ENCODE measurements around the gene RAB3GAP2.
A peak's percentile ranks its signal among the peaks of the same experiment; 100 is the strongest.
"Not testable (repeated sequence)": the region's sequence is repeated elsewhere in the genome, so short reads cannot be mapped to it uniquely, and the experiment has no call there.

Gene RAB3GAP2

DNA sequence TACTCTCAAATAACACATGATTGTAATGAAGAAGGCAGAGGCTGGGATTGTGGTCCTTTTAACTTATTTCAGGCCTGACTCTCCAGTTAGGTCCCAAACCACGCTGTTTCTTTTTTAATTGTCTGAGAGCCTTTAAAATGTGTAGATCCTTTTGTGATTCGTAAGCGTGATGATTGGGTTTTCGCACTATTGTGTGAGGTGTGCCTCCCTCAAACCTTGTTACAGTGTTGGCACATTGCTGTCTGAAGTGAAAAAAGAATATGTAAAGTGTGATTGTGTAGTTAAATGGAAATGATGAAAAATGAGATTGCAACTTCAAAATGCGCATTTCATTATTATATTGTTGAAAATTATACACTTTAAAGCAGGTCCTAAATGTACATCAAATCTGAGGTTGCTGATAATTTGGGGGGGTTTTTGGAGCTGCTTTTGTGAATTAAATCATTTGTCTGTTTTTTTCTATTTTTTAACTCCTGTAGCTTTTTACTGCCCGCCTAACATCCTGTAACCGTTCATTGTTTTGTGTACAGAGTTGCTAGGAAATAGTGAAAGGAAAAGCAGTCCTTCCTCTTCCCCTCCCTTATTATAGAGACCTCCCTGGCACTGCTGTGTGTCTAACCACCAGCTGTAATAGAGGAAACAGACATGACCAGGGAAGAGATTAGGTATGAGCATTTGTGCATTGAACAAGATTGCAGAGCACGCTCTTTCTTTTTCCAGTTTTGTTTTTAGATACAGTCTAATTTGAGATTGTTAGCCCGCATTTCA lies 135.1 kb downstream of the RAB3GAP2 start:
- no peak for DNase-seq

DNA sequence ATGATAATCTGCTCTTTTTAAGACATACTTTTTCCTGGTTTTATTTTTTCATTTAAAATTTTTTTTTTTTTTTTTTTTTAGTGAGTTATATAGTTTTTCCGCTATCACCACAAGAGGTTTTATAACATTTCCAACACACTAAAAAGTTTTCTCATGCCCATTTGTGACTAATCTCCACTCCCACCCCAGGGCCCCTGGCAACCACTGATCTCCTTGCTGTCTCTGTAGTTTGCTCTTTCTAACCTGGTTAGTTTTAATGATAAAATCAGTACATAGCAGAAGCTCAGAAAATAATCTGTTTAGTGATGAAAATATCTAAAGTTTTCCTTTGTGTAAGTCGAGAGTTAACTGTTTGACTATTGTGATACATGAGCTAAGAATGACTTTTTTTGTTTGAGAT lies 136.5 kb downstream of the RAB3GAP2 start:
- no peak for DNase-seq

DNA sequence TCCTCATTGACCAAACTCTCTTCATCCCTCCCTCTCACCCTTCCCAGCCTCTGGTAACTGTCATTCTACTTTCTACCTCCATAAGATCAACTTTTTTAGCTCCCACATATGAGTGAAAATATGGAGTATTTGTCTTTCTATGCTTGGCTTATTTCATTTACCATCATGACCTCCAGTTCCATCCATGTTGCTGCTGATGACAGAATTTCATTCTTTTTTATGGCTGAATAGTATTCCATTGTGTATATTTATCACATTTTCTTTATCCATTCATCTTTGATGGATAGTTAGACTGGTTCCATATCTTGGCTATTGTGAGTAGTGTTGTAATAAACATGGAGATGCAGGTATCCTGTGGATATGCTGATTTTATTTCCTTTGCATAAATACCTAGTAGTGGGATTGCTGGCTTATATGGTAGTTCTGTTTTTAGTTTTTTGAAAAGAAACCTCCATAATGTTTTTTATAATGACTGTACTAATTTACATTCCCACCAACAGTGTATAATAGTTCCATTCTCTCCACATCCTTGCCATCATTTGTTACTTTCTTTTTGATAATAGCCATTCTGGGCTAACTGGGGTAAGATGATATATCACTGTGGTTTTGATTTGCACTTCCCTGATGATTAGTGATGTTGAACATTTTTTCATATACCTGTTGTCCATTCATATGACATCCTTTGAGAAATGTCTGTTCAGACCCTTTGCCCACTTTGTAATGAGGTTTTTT lies 142.6 kb downstream of the RAB3GAP2 start:
- no peak for DNase-seq

DNA sequence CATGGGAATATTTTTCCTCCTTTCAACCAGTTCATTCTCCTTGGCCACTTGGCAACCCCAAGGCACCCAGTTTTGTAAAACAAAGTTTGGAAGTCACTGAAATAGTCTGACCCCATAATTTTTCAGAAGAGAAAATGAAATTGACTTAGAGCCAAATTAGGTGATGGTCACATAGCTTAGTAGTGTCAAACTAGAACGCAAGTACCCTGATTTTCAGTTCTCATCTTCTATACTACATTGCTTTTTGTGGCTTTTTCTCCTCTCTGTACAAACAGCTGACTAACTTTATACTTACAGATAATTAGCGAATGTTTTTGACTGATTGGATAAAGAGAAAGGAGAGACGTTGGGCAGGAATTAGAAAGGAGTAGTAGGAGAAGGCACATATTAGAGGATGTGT lies 145.2 kb downstream of the RAB3GAP2 start:
- no peak for DNase-seq

DNA sequence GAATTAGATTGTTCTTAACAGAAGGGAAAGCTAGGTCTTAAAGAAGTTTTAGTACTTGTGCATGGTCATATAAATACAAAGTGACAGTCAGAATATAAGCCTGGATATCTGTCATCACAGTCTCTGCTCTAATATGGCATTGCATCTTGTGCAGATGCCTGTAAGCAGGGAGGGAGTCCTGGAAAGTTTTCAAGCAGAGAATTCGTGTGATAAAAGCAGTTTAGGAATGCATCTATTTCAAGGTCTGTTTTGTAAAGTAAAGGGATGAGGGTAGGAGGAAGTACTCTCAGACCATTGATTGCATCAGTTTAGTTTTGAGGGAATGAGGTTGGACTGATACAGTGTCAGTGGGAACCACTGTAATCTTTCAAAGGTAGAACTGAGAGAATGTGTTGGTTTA lies 147.7 kb downstream of the RAB3GAP2 start:
- DNase-seq: no peak

DNA sequence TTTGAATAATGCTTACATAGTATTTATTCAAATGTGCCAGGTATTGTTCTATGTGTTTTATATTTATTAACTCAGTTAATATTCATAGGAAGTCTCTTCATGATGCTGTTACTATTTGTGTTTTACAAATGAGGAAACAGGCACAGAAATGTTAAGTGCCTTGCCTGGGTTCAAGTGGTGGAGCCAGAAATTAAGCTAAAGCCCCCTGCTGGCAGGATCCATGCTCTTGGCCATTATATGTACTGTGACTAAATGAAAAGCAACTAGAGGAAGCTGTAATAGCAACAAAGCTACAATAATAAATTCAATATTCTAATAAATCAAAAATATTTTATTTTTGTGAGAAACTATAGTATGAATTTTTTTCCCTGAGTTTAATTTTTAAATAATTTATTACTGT lies 148.4 kb downstream of the RAB3GAP2 start:
- DNase-seq: no peak

DNA sequence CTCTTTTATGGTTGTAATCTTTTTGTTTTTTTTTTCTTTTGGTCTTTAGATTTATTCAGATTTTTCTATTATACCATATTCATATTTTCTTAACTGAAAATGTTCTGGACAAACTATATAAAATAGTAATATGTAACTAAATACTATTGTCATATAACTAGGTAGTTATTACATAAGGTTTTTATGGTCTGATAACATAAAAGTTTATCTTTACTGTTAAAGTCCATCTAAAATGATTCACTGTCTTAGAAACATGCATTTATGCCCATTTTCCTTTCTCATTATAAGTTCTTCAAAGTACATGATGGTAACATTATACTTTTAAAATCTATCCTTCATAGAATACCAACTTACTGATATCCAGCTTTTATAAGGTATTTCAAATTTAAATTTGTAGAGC lies 149.2 kb downstream of the RAB3GAP2 start:
- no peak for DNase-seq

DNA sequence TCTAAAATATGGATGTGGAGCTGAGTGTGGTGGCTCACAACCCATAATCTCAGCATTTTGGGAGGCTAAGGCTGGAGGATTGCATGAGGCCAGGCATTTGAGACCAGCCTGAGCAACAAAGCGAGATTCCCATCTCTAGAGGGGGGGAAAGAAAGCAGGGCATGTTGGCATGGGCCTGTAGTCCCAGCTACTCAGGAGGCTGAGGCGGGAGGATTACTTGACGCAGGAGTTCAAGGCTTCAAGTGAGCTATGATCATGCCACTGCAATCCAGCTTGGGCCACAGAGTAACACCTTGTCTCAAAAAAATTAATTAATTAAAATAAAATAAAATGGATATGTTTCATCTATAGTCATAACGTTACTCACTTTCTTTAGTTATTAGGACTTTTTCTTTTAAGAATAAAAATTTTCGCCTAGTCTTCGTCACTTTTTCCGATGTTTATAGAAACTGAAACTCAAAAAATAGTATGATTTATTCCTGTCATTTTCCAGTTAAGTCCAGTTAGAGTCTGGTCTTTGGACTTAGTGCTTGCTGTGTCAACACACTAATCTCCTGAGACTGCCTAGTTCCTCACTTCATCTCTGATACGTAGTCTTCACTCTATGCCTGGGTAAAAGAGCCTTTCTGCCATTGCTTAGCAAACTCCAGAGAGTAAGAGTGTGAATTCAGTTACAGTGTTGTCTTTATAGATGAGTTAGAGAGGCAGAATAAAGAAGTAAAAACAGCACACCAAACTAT lies 150.3 kb downstream of the RAB3GAP2 start:
- DNase-seq: no peak

DNA sequence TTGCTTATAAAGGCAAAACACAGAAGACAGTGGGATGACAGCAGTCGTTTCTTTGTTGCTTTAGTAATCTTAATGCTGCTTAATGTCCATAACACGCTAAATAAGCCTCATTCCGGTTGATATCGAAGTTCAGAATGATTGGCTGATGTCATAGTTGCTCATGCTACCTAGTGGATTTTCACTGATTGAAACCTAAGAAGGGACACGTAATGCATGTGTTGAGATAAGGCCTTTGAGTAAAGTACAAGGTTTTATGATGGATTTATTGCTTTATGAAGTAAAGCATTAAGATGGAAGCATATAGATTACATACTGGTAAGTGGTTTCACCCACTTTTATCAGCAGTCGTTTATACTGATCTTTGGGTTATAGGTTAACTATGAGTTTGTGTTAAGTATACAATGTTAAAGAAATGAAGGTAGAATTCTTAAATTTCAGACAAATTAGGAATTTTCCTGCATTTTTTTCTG lies 153.2 kb downstream of the RAB3GAP2 start:
- DNase-seq: no peak

DNA sequence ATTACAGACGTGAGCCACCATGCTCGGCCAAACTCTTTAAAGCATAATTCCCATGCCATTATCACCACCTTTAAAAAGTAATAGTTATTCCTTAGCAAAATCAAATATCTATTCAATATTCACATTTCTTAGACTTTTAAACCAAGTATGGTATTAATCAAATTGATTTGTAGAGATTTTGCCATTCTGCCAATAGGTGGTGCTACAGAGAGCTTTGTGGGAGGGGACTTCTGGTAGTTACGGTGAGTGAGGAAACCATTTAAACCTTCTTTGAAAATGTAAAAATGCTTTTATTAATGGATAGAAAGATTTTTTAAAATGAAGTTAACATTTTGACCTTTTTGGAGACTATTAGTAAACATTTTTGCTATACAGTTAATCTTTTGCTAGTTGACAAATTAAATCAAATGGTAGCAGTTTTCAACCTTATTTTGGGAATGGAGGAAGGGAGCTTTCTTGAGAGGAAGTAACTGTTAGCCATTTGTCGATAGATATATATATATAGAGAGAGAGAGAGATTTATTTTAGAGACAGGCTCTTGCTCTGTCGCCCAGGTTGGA lies 159.0 kb downstream of the RAB3GAP2 start:
- peak; percentile 8 for DNase-seq

DNA sequence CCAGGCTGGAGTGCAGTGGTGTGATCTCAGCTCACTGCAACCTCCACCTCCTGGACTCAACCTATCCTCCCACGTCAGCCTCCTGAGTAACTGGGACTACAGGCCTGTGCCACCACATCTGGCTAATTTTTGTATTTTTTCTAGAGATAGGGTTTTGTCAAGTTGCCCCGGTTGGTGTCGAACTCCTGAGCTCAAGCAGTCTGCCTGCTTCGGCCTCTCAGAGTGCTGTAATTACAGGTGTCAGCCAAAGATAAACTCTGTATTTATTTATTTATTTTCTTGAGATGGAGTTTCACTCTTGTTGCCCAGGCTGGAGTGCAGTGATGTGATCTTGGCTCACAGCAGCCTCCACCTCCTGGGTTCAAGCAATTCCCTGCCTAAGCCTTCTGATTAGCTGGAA lies 159.7 kb downstream of the RAB3GAP2 start:
- not testable (repeated sequence) for DNase-seq

DNA sequence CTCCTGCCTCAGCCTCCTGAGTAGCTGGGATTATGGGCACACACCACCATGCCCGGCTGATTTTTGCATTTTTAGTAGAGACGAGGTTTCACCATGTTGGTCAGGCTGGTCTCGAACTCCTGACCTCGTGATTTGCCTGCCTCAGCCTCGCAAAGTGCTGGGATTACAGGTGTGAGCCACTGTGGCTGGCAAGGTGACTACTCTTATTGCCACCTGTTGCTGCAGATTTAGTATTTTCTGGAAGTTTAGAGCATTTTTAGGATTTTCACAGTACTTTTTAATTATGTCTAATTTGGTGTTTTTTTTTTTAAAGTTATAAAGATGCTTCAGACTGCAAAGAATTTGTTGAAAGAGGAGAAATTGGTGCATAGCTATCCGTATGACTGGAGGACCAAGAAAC lies 161.8 kb downstream of the RAB3GAP2 start:
- DNase-seq: not testable (repeated sequence)

DNA sequence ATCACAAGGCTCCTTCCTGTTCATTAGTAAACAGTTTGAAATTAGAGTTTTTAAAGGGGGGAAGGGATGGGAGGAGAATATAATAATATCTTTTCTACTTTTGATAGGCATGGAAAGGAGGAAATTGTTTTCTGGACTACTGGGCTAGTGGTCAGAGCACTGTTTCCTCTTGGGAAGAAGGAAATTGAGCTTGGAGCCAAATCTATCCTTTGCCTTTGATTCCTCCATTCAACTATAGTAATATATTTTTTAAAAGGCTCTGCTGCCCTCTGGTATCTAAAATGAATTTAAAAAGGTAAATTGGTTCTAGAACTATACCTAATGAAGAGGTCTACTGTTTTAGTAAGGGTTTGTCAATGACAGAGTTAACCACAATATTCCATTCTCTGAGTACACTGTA lies 172.4 kb downstream of the RAB3GAP2 start:
- DNase-seq: no peak
